Fibroblast of skin of left biceps (primary cell): ENCODE measurements around the gene ADAM23.
A peak's percentile ranks its signal among the peaks of the same experiment; 100 is the strongest.

Experiments
- DNase-seq, 2 experiments: peaks; one replicate each; pipeline ENCODE4 v3.0.0-alpha.2; 2013; ENCODE audit warnings: low read depth in 2 of 2

ADAM23 gene

DNA sequence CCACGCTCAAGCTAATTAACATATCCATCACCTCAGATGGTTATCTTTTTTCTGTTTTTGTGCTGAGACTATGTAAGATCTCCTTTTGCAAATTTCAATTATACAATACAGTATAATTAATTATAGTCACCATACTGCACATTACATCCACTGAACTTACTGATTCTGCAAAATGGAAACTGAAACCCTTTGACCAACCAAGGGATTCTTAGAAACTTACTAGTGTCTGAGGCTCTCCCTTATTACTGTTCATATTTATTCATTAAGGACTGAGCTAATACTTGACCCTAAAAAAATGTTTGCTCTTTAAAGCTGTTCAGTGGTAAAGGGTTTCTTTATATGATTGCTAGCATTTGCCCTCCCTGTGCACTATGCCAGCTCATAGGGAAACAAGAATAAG lies 50.7 kb downstream of the ADAM23 start:
- no peak for DNase-seq

DNA sequence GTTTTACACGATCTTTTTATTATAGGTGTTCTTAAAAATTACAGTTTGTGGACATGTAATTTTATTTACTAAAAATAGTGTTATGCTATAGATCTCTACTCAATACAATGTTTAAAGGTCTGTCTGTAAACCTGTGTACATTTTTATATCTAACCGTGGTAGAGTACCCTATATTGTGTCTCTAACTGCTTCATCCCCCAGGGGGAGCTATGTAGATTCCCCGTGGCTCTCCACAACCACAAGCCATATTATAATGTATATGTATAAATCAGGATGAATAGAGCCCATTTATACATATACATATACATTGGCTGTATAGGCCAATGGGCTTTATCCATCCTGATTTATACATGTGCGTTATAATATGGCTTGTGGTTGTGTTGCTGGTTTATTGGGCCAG lies 59.4 kb downstream of the ADAM23 start:
- DNase-seq: no peak

DNA sequence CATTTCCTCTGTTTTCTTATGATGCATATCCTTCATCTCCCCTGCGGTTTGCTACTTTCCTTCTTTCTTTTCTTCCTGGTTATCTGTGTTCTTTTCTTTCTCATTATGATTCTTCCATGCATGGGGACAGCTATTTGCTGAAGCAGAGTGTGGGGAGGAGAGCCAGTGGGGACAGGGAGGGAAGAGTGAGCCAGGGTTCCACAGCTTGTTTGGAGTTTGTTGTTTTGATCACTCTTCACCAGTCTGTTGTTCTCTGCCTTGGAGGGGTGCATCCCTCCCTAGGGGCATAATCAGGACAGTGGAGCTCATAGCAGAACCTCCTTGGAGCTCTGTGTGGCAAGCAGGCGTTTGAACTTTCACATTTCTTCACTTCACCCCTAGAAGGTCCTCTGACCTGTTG lies 68.0 kb downstream of the ADAM23 start:
- no peak for DNase-seq

DNA sequence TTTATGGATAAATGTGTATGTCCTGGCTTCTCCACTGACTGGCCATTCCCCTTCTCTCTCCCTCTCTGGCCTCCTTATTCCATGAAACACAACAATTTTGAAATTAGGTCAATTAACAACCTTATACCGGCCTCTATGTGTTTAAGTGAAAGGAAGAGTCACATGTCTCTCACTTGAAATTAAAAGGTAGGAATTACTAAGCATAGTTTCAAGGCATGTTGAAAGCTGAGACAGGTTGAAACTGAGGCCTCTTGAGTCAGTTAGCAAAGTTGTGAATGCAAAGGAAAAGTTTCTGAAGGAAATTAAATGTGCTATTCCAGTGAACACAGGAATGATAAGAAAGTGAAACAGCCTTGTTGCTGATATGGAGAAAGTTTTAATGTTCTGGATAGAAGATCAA lies 69.7 kb downstream of the ADAM23 start:
- no peak for DNase-seq

DNA sequence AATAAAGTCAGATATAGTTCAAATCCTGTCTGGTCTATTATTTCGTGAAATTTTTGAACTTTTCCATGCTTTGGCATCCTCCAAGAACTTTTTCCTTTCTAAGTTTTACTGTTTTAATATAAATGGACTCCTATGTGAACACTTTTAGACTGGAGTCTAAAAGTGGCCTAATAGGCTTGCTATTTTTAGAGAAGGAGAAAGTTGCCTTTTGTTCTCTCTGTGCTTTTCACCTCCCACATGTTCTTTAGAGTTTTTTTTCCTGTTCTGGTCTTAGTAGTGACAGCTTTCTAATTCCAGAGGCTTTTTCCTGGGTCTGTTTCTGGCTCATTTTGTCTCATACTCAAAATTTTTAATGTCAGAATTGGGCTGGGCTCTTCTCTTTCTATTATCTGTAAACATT lies 72.2 kb downstream of the ADAM23 start:
- DNase-seq: no peak

DNA sequence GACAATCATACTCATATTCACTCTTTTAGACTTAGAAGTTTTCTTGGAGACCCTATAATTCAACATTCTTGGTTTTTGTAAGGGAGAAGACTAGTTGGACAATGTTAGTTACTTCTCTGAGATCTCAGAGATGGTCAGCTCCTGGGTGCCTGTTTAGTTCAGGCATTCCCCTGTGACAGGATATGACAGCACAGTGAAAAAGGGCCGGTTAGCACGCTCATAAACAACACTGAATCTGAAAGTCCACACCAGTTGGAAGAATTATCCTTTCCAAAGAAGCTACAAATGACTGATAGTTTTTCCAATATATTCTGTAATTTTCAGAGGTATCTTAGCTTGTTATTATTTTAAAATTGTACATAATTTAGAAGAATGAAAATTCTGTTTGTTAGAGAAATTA lies 75.7 kb downstream of the ADAM23 start:
- no peak for DNase-seq

DNA sequence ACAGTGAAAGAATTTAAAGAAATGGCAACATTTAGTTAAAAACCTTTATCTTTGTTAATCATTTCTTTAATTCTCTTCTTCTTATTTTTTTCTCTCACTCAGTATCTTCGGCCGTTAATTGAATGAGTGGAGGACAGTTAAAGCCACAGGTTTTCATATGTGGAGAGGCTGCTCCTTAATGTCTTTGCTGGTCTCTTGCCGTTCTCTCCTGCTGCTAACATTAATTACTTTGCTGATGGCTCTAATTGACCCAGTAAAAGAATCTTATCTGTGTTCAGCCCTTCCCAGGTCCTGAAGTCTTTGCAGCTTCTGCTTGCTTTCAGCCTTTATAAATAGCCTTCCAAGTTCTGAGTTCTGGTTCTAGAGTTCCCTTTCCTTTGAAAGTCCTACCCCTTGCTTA lies 77.1 kb downstream of the ADAM23 start:
- no peak for DNase-seq

DNA sequence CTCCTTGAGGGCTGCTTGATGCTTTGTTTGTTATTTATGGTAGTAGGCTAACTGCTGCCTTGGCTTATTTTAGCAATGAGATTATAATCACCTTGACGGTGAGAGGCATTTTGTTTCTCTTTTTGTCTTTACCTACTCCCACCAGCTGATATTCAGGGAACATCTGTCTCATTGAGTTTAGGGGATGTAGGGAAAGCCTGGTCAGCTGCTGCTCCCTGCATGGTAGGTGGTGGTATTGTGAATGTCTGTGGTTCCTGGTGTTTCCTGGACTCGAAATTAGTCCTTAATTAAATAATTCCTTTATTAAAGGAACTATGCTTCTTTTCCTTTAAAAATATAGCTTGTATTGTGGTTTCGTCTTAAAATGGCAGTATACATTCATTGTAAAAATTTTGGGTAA lies 77.8 kb downstream of the ADAM23 start:
- no peak for DNase-seq

DNA sequence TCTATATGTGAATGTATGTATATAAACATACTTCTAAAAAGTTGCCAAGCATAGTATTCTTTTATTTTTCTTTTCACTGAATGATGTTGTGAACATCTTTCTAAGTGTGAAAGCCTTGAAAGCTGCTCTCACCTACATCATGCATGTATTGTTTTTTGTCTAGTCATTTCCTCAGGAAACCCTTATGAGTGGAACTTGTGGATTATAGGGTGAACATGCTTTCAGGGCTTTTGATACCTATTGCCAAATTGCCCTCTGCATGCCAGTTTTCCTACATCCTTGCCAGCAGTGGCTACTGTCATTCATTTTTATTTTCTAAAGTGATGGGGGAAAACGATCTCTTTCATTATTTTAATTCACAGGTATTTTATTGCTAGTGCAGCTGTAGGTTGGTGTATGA lies 78.3 kb downstream of the ADAM23 start:
- no peak for DNase-seq

DNA sequence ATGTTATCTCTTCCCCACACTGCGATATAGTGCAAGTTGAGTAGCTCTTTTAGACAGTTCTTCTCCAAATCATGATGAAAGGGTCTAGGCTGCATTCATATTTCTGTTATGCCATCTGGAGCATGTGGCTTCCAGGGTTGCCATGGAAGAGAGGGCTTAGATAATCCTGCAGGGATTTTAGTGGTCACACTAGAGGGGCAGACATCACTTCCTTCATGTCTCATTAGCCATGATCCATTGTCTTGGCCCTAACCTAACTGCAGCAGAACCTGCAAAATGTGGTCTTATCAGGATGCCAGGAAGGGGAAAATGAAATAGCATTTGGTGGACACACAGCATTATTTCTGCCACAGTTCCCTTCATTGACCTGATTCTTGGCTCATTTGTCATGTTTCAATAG lies 83.1 kb downstream of the ADAM23 start:
- no peak for DNase-seq

DNA sequence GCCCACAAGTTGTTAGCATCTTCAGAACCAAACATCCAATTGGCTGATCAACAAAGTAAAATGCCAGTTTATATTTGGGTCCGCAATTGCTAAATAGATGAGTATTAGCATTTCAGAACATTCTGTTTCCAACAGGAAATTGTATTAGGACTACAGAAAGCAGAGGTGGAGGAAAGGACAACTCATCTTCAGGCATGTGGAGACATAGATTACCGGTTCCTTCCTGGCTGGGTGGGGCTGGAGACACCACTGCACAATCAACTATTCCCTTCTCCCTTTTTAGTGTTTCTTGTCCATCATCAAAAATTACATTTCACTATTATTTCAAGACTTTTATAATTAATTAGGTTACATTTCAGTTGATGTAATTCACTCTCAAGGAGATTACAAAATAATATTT lies 83.8 kb downstream of the ADAM23 start:
- no peak for DNase-seq

DNA sequence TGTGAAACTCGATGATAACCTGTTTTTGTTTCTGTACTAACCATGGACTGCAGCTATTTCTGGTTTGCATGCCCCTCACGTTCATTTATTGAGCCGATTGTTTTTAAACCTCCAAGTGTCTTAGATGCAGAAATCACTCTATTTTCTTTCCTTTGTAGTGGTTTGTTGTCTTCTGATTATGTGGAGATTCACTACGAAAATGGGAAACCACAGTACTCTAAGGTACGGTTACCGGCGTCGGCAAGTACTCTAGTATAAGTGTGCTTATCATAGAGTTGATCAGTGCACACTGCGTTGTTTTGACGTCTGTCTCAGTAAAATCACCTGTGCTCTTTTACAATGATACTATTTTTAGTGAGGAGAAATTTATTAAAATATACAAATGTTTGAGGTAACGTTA lies 87.4 kb downstream of the ADAM23 start:
- DNase-seq: no peak

DNA sequence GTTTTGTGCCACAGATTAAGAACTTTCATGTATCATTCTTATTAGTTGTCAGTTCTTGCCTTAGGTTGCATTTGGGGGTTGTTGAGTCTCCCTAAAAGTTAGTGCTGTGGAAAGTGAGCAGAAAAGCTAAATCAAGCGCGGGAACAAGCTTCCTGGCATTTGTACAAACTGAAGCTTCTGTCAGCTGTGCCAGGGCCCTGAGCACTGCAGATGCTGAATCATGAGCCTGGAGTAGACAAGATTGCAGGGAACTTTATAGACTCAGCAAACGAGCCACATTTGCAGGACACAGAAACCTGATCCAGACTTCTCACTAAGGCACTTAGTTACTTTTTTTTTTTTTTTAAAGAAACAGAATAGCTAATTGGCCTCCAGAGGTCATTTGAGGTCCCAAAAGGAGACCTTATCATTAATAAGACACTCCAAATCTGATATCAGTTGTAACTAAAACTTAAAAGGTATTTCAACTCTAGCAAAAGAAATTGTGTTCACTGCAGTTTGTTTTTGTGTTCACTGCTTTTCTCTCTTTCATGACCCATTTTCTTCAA lies 88.7 kb downstream of the ADAM23 start:
- DNase-seq: no peak

DNA sequence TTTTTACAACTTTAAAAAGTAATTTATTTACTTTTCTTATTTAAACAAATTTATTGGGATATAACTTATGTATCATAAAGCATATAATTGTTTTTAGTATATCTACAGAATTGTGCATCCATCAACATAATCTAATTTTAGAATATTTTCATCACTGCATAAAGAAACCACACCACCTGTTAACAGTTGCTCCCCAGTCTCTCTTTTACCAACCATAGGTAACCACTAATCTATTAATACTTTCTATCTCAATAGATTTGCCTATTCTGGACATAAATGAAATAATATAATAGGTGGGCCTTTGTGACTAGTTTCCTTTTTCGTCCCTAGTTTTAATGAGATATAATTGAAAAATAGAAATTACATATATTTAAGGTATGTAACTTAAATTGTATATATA lies 90.6 kb downstream of the ADAM23 start:
- DNase-seq: no peak

DNA sequence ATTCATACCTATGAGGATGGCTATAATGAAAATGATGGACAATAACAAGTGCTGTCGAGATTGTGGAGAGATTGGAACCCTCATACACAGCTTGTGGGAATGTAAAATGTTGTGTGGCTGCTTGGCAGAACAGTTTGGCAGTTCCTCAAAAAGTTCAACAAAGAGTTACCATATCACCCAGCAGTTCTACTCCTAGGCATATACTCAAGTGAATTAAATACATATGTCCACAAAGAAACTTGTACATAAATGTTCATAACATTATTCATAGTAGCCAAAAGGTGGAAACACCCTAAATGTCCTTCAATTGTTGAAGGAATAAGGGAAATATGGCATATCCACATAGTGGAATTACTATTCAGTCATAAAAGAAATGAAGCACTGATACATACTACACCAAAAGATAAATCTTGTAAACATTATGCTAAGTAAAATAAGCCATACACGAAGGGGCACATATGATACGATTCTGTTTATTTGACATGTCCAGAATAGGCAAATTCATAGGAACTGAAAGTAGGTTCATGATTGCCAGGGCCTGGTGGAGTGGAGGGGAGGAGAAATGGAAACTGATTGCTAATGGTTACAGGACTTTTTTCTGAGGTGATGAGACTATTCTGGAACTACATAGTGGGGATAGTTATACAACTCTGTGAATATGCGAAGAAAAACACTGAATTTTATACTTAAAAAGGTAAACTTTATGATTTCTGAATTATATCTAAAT lies 92.1 kb downstream of the ADAM23 start:
- no peak for DNase-seq

DNA sequence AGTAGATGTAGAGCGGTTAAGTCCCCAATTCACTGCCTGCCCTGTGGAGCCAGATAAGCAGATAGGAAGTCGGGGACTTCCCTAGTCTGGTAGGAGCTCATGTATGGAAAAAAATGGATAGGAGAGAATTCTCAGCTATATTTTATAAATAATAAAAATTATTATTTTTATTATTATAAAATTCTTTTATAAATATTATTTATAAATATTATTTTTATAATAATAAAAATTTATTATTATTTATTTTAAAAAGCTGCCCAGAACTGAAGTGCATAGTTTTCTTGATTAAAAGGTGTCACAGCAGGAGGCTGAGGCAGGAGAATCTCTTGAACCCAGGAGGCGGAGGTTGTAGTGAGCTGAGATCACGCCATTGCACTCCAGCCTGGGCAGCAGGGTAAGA lies 97.4 kb downstream of the ADAM23 start:
- no peak for DNase-seq

DNA sequence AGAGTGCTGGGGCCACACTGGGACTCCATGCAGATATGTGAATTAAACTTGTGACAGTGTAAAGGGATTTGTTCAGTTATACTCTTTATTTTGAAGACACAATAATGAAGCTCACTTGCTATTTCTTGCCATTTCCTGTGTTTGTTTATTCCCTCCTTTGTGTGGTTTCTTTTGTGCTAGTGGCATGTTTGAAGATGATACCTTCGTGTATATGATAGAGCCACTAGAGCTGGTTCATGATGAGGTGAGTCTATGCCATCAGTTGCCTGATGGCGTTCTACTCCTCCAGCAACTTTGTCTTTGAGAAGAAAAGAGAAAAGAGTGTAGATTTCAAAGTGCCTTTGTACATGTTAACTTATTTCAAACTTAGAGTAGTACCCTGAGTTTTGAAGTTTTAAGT lies 99.7 kb downstream of the ADAM23 start:
- no peak for DNase-seq

DNA sequence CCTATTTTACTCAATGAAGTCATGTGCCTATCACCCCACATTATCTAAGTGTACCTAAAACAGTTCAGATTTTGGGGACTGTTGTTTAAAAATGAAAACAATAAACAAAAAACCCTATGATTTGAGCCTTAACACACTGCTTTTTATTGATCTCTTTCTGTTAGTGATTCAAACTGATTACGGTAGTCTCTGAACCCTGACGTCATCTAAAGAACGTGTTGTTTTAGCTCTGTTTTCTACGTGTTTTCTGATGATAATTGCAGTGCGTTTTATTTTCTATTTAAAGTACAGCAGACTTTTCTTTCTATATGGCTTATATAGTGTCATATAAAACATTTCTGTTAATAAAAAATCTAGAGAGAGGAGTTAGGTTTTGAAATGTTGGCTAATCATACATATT lies 105.1 kb downstream of the ADAM23 start:
- no peak for DNase-seq

DNA sequence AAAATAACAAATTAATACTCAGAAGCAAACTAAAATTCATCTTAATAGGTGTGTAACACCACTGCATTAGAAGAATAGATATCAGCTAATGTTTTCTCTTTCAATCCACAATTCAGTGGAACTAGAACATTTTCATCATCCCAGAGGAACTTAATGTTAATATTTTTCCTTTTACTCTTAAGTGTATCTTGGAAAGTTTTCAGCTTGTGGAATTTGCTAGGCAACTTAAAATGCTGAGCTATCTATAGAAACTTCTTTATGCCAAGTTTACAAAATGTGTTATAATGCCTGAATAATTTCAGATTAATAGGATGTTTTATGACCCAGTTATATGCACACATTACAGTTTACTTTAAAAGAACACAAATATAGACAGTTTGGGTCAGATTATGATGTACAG lies 112.4 kb downstream of the ADAM23 start:
- DNase-seq: no peak

DNA sequence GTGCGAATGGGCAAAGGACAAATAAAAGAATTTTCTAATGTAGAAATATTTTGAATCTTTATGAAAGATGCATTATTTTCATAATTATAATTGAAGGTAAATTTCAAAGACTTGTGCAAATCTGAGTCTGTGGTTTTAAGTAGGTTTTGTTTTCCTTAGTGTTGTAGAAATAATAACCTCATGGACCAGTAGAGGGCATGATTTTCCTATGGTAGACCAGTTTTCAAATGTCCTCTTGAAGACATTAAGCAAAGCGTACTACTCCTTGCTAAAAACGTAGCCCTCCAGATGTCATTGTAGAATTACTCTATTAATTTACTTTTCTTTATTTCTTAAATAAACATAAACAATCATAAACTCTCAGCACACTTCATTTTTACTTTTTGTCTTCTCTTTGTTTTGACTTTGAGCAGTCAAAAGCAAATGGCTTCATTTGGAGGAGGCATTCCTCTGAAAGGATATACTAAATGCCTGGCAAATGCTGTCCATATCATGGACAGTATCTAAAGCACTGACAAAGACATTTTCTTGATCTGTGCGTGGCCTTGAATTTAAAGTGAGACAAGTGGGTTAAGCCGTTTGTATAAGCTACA lies 113.1 kb downstream of the ADAM23 start:
- no peak for DNase-seq

DNA sequence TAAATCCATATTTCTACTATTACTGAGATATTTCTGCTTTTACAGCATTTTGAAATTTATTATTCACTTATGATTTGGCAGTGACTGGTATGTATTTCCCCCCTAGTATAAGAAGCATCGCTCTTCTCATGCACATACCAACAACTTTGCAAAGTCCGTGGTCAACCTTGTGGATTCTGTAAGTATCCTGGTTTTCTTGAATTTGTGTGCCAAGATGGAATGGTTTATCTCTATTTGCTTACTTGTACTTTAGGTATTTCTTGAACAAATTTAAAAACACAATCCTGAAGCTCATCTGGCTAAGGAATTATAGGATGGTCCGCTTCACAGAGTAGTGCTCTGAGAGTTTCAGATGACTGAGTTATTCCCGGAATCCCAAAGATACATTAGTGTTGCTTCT lies 114.0 kb downstream of the ADAM23 start:
- peak in 1 of 2 experiments; percentile 20 for DNase-seq

DNA sequence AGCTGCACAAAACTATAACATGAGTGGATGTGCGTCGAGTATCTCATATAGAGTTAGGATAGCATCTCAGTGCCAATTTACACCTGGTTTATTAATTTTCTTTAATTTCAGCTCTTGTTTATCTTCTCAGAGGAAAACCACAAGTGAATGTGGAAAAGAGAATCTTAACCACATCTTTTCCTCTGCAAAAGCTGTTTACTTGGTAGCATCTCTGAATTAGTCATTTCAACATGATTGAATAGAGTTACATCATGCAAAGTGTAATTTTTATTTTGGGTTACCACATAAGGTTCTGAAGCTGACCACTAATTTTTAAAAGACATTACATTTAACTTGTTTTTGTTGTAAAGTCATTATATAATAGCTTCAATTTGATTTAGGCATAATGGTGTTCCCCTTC lies 115.2 kb downstream of the ADAM23 start:
- DNase-seq: no peak

DNA sequence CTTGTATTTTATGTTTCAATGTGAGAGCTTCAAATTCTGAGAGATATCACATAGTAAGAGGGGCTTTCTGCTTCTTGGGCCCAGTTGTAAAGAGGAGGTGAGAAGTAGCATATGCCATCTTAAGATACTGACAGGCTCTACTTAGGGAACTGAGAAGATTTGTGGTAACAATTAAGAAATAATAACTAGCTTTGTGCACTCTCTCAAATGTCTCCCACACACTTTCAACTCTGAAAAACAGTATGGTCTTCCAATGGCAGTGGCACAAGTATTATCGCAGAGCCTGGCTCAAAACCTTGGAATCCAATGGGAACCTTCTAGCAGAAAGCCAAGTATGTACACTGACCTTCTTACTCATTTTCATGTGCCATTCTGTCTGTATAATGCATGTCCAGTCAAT lies 118.6 kb downstream of the ADAM23 start:
- no peak for DNase-seq

DNA sequence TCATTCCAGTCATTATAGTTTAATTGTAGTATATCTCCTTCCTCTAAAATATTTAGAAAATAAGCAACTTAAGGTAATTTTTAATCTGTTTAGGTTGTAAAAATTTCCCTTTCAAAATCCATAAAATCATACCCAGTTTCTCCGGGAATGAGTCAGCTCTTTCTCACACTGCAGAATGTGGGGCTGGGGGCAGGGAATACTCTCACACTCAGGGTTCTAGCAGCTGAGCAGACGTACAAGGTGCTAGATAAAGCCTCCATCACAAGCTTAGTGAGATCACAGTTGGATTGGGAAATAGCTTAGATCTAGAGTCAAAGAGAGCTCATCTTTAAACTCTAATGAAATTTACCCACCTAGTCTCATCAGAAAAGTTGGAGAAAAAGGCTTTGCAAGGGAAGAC lies 119.0 kb downstream of the ADAM23 start:
- no peak for DNase-seq
